Motor neuron (in vitro differentiated cells): ENCODE measurements around the gene GLDN. TPM values are rescaled to one million over a fixed set of nuclear protein-coding genes. Genes with fewer than 3 reads are reported as not detected.

ENCODE experiments used
- ATAC-seq, 8 experiments: fragments of 200-7000 bp; cut with Tn5 transposase; replicated peaks in 6 of 8; 2 replicates each; pipeline ENCODE4 v1.8.0; 2021; ENCODE audit warnings: mild to moderate bottlenecking in 8 of 8, moderate library complexity in 8 of 8
- H3K27ac ChIP-seq, 2 donors: fragments of 250-450 bp; sonication (Bioruptor Pico); 2 replicates each; pipeline ENCODE4 v1.9.0; 2021; ENCODE audit warnings: antibody characterized with exemption in 2 of 2, mild to moderate bottlenecking in 2 of 2, moderate library complexity in 1 of 2
- H3K4me1 ChIP-seq, 2 donors: fragments of 250-450 bp; sonication (Bioruptor Pico); replicated peaks in 1 of 2; 2 replicates each; pipeline ENCODE4 v1.6.1; 2021; ENCODE audit warnings: antibody characterized with exemption in 2 of 2, mild to moderate bottlenecking in 2 of 2, moderate library complexity in 1 of 2
- H3K4me3 ChIP-seq, 5 donors: fragments of 250-450 bp; sonication (Bioruptor Pico); 2 replicates each; pipeline ENCODE4 v1.9.0; 2021; ENCODE audit warnings: antibody characterized with exemption in 5 of 5, mild to moderate bottlenecking in 5 of 5, moderate library complexity in 4 of 5
- WGBS, 10 experiments: fragments of 450-650 bp; shearing (Covaris generic); methylation state at CpG; one replicate each; pipeline ENCODE4 v1.0.0; 2022; 5-methylcytosine and 5-hydroxymethylcytosine counted together
- in situ Hi-C, 9 experiments: fragments of 400-800 bp; cut with MboI; loops; one replicate each; pipeline ENCODE4 v1.15.0; 2021; ENCODE audit warnings: low sequenced_read_pairs in 9 of 9, low pct_unique_long_range_greater_than_20kb in 2 of 9; ENCODE audit not compliant: unreplicated experiment in 9 of 9
- total RNA-seq, 8 experiments: library from RNA; unstranded; fragments of 300-600 nt; gene quantifications; 2 replicates each; pipeline versions ENCODE4 v1.2.3 to v1.2.4, GENCODE V29; 2022

Gene GLDN
- total RNA-seq, 8 experiments from 2014 or later, result 0.20 to 17.0 (median 5.9) TPM

GRCh38 chr15:51447855-51448621 is 106.6 kb downstream of the GLDN start:
- H3K4me1 ChIP-seq, result no peaks in the 10 kb centered on the region
- ATAC-seq, result peak in 3 of 8 experiments; percentile 86 to 97 (median 90)
- H3K27ac ChIP-seq, result no peak overlapping the region
- WGBS, 10 experiments, result 5 to 100% (median 81%) methylated on average over 2 to 4 of the region's 4 CpGs
- H3K4me3 ChIP-seq, result no peak overlapping the region
- in situ Hi-C loops, result no loop called here

- in situ Hi-C loops, result no loop called here
- H3K27ac ChIP-seq, result no peak overlapping the region
- H3K4me3 ChIP-seq, result no peak overlapping the region
- ATAC-seq, result peak in 3 of 8 experiments; percentile 49 to 57 (median 51)
- WGBS, 10 experiments, result 38 to 96% (median 78%) methylated on average over 3 to 7 of the region's 7 CpGs
- no peaks in the 10 kb centered on the region for H3K4me1 ChIP-seq
Observed at GRCh38 chr15:51448622-51449399, 107.4 kb downstream of the GLDN start.

GRCh38 chr15:51450001-51450400 is 108.5 kb downstream of the GLDN start:
- Histone ChIP-seq H3K4me3 (no peak overlapping the region), H3K4me1 (no peaks in the 10 kb centered on the region), H3K27ac (no peak overlapping the region)
- ATAC-seq, result no peak
- in situ Hi-C loops, result no loop called here
- WGBS, 10 experiments, result 60 to 100% (median 94%) methylated on average over 2 to 6 of the region's 6 CpGs; no CpG with 5 or more reads in 2 of the 10 experiments

Other genes with a start within 250 kb of the GLDN start
- gene TNFAIP8L3, start 246.7 kb upstream of the GLDN start, total RNA-seq, result 1 to 10 TPM in 7 of 8 experiments, under 1 TPM in 1; 0.75 to 6.9 (median 2.0) TPM
- gene CYP19A1, start 3.1 kb upstream of the GLDN start, total RNA-seq, result 1 to 10 TPM in 5 of 8 experiments, under 1 TPM in 3; 0.56 to 8.2 (median 1.7) TPM